HG02870 (cell line): Measurements from ENCODE around the gene IDH3B.
"Not testable (repeated sequence)": the region's sequence is repeated elsewhere in the genome, so short reads cannot be mapped to it uniquely, and the experiment has no call there.

Source experiments
- ATAC-seq: cut with Tn5 transposase; IDR thresholded peaks from one replicate; pipeline ENCODE4 v1.9.1; 2021; ENCODE audit warnings: mild to moderate bottlenecking, moderate library complexity; ENCODE audit not compliant: unreplicated experiment

The IDH3B gene

GRCh38 chr20:2695206-2695983 is 31.4 kb upstream of the IDH3B start:
- ATAC-seq, result no peak

- ATAC-seq, result no peak
Measured at GRCh38 chr20:2694519-2694918, 30.5 kb upstream of the IDH3B start.

- no peak for ATAC-seq
Measured at GRCh38 chr20:2694008-2694471, 30.0 kb upstream of the IDH3B start.

GRCh38 chr20:2693286-2694007 is 29.4 kb upstream of the IDH3B start:
- ATAC-seq, result no peak

- ATAC-seq, result no peak
Measured at GRCh38 chr20:2692886-2693285, 28.9 kb upstream of the IDH3B start.

- no peak for ATAC-seq
Measured at GRCh38 chr20:2692036-2692885, 28.2 kb upstream of the IDH3B start, which contains the start of gene EBF4. Gene EBF4 (plus strand): TSS chr20:2692780. CDS start chr20:2693646, 866 bp downstream.

GRCh38 chr20:2691663-2692035 is 27.6 kb upstream of the IDH3B start:
- no peak for ATAC-seq

- no peak for ATAC-seq
Measured at GRCh38 chr20:2691127-2691526, 27.1 kb upstream of the IDH3B start.

GRCh38 chr20:2690718-2691117 is 26.7 kb upstream of the IDH3B start:
- no peak for ATAC-seq

GRCh38 chr20:2690213-2690612 is 26.2 kb upstream of the IDH3B start:
- no peak for ATAC-seq

GRCh38 chr20:2688041-2688591 is 24.1 kb upstream of the IDH3B start:
- ATAC-seq, result no peak

- no peak for ATAC-seq
Measured at GRCh38 chr20:2687514-2687913, 23.5 kb upstream of the IDH3B start.

GRCh38 chr20:2684817-2685216 is 20.8 kb upstream of the IDH3B start:
- not testable (repeated sequence) for ATAC-seq

GRCh38 chr20:2682040-2682439 is 18.0 kb upstream of the IDH3B start:
- ATAC-seq, result not testable (repeated sequence)

GRCh38 chr20:2680046-2680445 is 16.0 kb upstream of the IDH3B start:
- ATAC-seq, result no peak

- no peak for ATAC-seq
Measured at GRCh38 chr20:2673453-2673852, 9.4 kb upstream of the IDH3B start.

GRCh38 chr20:2672446-2672845 is 8.4 kb upstream of the IDH3B start:
- no peak for ATAC-seq

- ATAC-seq, result no peak
Measured at GRCh38 chr20:2671977-2672376, 8.0 kb upstream of the IDH3B start.

GRCh38 chr20:2663364-2663886 is 591 bp downstream of the IDH3B start:
- ATAC-seq, result no peak

GRCh38 chr20:2659547-2659946 is 4.5 kb downstream of the IDH3B start:
- no peak for ATAC-seq
